ENCODE measurements around the gene IL18RAP.

- TF ChIP-seq CTCF (IDR thresholded peaks at IDR 0.05): no peak
- TF ChIP-seq EZH2 (IDR thresholded peaks at IDR 0.05): no peak
Measured at GRCh38 chr2:102438111-102438510, 15.2 kb downstream of the IL18RAP start.

All from neural progenitor cell (in vitro differentiated cells).